Breast epithelium (tissue), 4 donors: Measurements from ENCODE around the gene EML1. TPM values are rescaled to one million over a fixed set of nuclear protein-coding genes. Genes with fewer than 3 reads are reported as not detected.

Experiments used
- DNase-seq, 2 donors: peaks; one replicate each; pipeline ENCODE4 v3.0.0-alpha.2; 2019; ENCODE audit warnings: low spot score in 2 of 2
- H3K27ac ChIP-seq, 2 donors: fragments of 200-600 bp; sonication (generic) in 1 of 2; one replicate each; pipeline ENCODE4 v1.5.1; 2016 to 2019; ENCODE audit warnings: mild to moderate bottlenecking in 1 of 2
- H3K27me3 ChIP-seq, 2 donors: fragments of 200-600 bp; sonication (generic) in 1 of 2; one replicate each; pipeline versions ENCODE4 v1.5.1 to v1.6.0; 2017 to 2019; ENCODE audit warnings: control low read depth in 1 of 2, mild to moderate bottlenecking in 1 of 2
- H3K36me3 ChIP-seq: fragments of 200-600 bp; one replicate; pipeline ENCODE4 v1.5.1; 2019
- H3K4me1 ChIP-seq, 2 donors: fragments of 200-600 bp; sonication (generic); one replicate each; pipeline ENCODE4 v1.5.1; 2016 to 2019; ENCODE audit warnings: control low read depth in 1 of 2
- H3K4me3 ChIP-seq, 3 donors: fragments of 200-600 bp; sonication (generic); 1 replicate in 2 of 3; 2 replicates in 1 of 3; pipeline ENCODE4 v1.5.1; 2016 to 2019; ENCODE audit warnings: mild to moderate bottlenecking in 3 of 3, moderate library complexity in 2 of 3
- H3K9me3 ChIP-seq, 2 donors: fragments of 200-600 bp; sonication (generic) in 1 of 2; one replicate each; pipeline ENCODE4 v1.5.1; 2016 to 2019; ENCODE audit warnings: control low read depth in 1 of 2
- CTCF ChIP-seq, 3 donors: fragments of 450-650 bp; IDR thresholded peaks; one replicate each; pipeline ENCODE4 v1.5.1; 2016 to 2017; ENCODE audit warnings: antibody characterized with exemption in 3 of 3, mild to moderate bottlenecking in 3 of 3, moderate library complexity in 3 of 3
- POLR2A ChIP-seq: fragments of 450-650 bp; IDR thresholded peaks from one replicate; pipeline ENCODE4 v1.6.1; 2016; ENCODE audit warnings: antibody characterized with exemption, mild to moderate bottlenecking, moderate library complexity
- POLR2AphosphoS5 ChIP-seq, 3 donors: sonication (generic); formaldehyde crosslinking; IDR thresholded peaks; one replicate each; pipeline ENCODE4 v1.6.1; 2017; ENCODE audit warnings: antibody characterized with exemption in 3 of 3
- intact Hi-C: fragments of 100-400 bp; cut with DNase I; formaldehyde crosslinking; loops from one replicate; pipeline ENCODE4 v1.15.1; 2023; ENCODE audit warnings: low total_unique reads
- total RNA-seq, 3 donors: library from RNA; depleted of rRNA; stranded (reverse); fragments of >200 nt; gene quantifications; one replicate each; pipeline ENCODE4 v1.1.0, GENCODE V29; 2016

Gene EML1
- total RNA-seq, 3 donors from 2014 or later, result 11.3 to 26.1 (median 25.9) TPM

GRCh38 chr14:99842141-99842540 is 48.9 kb downstream of the EML1 start:
- Histone ChIP-seq H3K4me1 (no peaks in the 10 kb centered on the region), H3K9me3 (peaks cover 2 to 7% of the 10 kb centered on the region in 2 donors), H3K36me3 (no peaks in the 10 kb centered on the region), H3K27ac (no peak overlapping the region), H3K4me3 (no peak overlapping the region), H3K27me3 (no peaks in the 10 kb centered on the region)
- intact Hi-C loops, result no loop called here
- DNase-seq, result no peak
- TF ChIP-seq POLR2A (no peak), POLR2AphosphoS5 (IDR thresholded peaks at IDR 0.05) (no peak), CTCF (IDR thresholded peaks at IDR 0.05) (no peak)

- H3K36me3 ChIP-seq, result no peaks in the 10 kb centered on the region
- H3K9me3 ChIP-seq, result peaks cover 6 to 12% of the 10 kb centered on the region in 2 donors
- H3K4me1 ChIP-seq, result no peaks in the 10 kb centered on the region
- TF ChIP-seq CTCF (IDR thresholded peaks at IDR 0.05) (no peak), POLR2AphosphoS5 (IDR thresholded peaks at IDR 0.05) (no peak), POLR2A (no peak)
- H3K4me3 ChIP-seq, result no peak overlapping the region
- DNase-seq, result no peak
- no peak overlapping the region for H3K27ac ChIP-seq
- no peaks in the 10 kb centered on the region for H3K27me3 ChIP-seq
- intact Hi-C loops, result no loop called here
These were observed 53.6 kb downstream of the EML1 start for GRCh38 chr14:99846808-99847207.

- TF ChIP-seq POLR2A (no peak), POLR2AphosphoS5 (IDR thresholded peaks at IDR 0.05) (no peak), CTCF (IDR thresholded peaks at IDR 0.05) (no peak)
- no peaks in the 10 kb centered on the region for H3K36me3 ChIP-seq
- peaks cover 6 to 12% of the 10 kb centered on the region in 2 donors for H3K9me3 ChIP-seq
- no peaks in the 10 kb centered on the region for H3K4me1 ChIP-seq
- intact Hi-C loops, result no loop called here
- no peak overlapping the region for H3K27ac ChIP-seq
- H3K4me3 ChIP-seq, result no peak overlapping the region
- DNase-seq, result no peak
- H3K27me3 ChIP-seq, result no peaks in the 10 kb centered on the region
These were observed 57.5 kb downstream of the EML1 start for GRCh38 chr14:99850709-99851108.

- peaks cover under 1% of the 10 kb centered on the region in 2 donors for H3K9me3 ChIP-seq
- no peak overlapping the region for H3K27ac ChIP-seq
- no peak for TF ChIP-seq POLR2AphosphoS5 (IDR thresholded peaks at IDR 0.05)
- no peak for TF ChIP-seq CTCF (IDR thresholded peaks at IDR 0.05)
- TF ChIP-seq POLR2A, result no peak
- no peak for DNase-seq
- no peaks in the 10 kb centered on the region for H3K36me3 ChIP-seq
- intact Hi-C loops, result no loop called here
- no peaks in the 10 kb centered on the region for H3K4me1 ChIP-seq
- H3K4me3 ChIP-seq, result no peak overlapping the region
- no peaks in the 10 kb centered on the region for H3K27me3 ChIP-seq
These were observed 59.4 kb downstream of the EML1 start for GRCh38 chr14:99852578-99852977.

- H3K9me3 ChIP-seq, result no peaks in the 10 kb centered on the region
- no peak for TF ChIP-seq CTCF (IDR thresholded peaks at IDR 0.05)
- no peak for TF ChIP-seq POLR2AphosphoS5 (IDR thresholded peaks at IDR 0.05)
- TF ChIP-seq POLR2A, result no peak
- intact Hi-C loops, result no loop called here
- no peak for DNase-seq
- no peaks in the 10 kb centered on the region for H3K36me3 ChIP-seq
- no peaks in the 10 kb centered on the region for H3K4me1 ChIP-seq
- no peak overlapping the region for H3K27ac ChIP-seq
- H3K4me3 ChIP-seq, result no peak overlapping the region
- H3K27me3 ChIP-seq, result no peaks in the 10 kb centered on the region
These were observed 60.0 kb downstream of the EML1 start for GRCh38 chr14:99853206-99853605.
